ENCODE results near the gene HADH.

HADH gene

GRCh38 chr4:108068442-108068841 lies 78.8 kb downstream of the HADH start (continued):
- TF ChIP-seq ZNF521 (tag by site-specific recombination; IDR thresholded peaks at IDR 0.05) (no peak), ZNF660 (tag by site-specific recombination; IDR thresholded peaks at IDR 0.05) (no peak), ZFP69B (tag by site-specific recombination; IDR thresholded peaks at IDR 0.05) (no peak), OSR2 (tag by site-specific recombination; IDR thresholded peaks at IDR 0.05) (no peak)

DNA sequence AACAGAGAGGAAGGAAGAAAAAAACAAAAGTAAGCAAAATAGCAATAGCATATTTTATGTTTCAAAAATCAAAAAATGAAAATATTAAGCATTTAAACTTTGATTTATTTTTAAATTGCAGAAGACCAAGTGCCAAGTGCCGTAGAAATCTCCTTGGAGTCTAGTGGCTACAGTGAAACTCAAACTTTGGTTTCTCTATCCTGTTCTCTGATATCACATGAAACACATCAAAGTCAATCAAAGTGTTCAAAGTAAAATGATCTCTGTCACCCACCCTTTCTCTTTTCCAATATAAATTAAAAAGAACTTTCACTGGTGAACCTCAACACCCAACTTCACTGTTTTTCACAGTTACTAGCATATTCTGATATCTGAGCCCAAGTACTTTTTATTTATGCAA lies 81.1 kb downstream of the HADH start:
- ChIA-PET CTCF (no interaction called here), POLR2A (no interaction called here)
- peaks cover 0 to 8% of the 10 kb centered on the region in 2 experiments; a peak in 2 of 3 replicates for H3K36me3 ChIP-seq (ENCODE audit: control insufficient read depth in 2 of 2, insufficient read depth in 1 of 2, low read length in 2 of 2)
- H3K4me3 ChIP-seq (ENCODE audit: low read depth, low read length), result no peak overlapping the region
- no peak overlapping the region for H3K27ac ChIP-seq (ENCODE audit: extremely low read depth, low read depth, low read length)
- H3K9me3 ChIP-seq (ENCODE audit: control insufficient read depth, insufficient read depth, low read depth, low read length), result no peaks in the 10 kb centered on the region
- no peak for TF ChIP-seq KLF1 (tag by site-specific recombination; IDR thresholded peaks at IDR 0.05)
- TF ChIP-seq PRDM1 (tag by site-specific recombination; IDR thresholded peaks at IDR 0.05), result 0 out of 2 replicates have a peak, but pooled peaks have one; percentile 23
- H3K4me1 ChIP-seq (ENCODE audit: control insufficient read depth, insufficient read depth, low read length), result 0 out of 2 replicates have a peak, but pooled peaks cover 3% of the 10 kb centered on the region

GRCh38 chr4:108072300-108072699 lies 82.6 kb downstream of the HADH start:
- CTCF ChIA-PET, result interaction anchor here (1.7 kb wide), 1 partner anchor 420 kb away, joined by 7 read pairs; no protein-coding TSS in a partner anchor
- TF ChIP-seq ZNF555 (tag by site-specific recombination; conservative IDR thresholded peaks at IDR 0.05), result no peak
- no peak for TF ChIP-seq ZBTB21 (tag by site-specific recombination; IDR thresholded peaks at IDR 0.05)
- TF ChIP-seq ZNF660 (tag by site-specific recombination; IDR thresholded peaks at IDR 0.05), result no peak
- no peak for TF ChIP-seq KLF8 (tag by site-specific recombination; IDR thresholded peaks at IDR 0.05)
- no peak for TF ChIP-seq ZNF561 (tag by site-specific recombination; IDR thresholded peaks at IDR 0.05; ENCODE audit: borderline replicate concordance)
- TF ChIP-seq MEIS1 (CRISPR knock-in tag; IDR thresholded peaks at IDR 0.05; ENCODE audit: borderline replicate concordance), result peak; percentile 36; the same call in 1 of the 2 replicates
- TF ChIP-seq ZNF768 (tag by site-specific recombination; IDR thresholded peaks at IDR 0.05), result no peak
- TF ChIP-seq IKZF3 (tag by site-specific recombination; IDR thresholded peaks at IDR 0.05), result no peak
- no peak for TF ChIP-seq ZNF513 (tag by site-specific recombination; IDR thresholded peaks at IDR 0.05)
- TF ChIP-seq ELK4 (IDR thresholded peaks at IDR 0.05; ENCODE audit: borderline replicate concordance, low read depth, low read length), result no peak
- peak; percentile 25; the same call in 1 of the 2 replicates for TF ChIP-seq ZNF341 (tag by site-specific recombination; IDR thresholded peaks at IDR 0.05; ENCODE audit: low read depth)
- TF ChIP-seq ZNF677 (tag by site-specific recombination; IDR thresholded peaks at IDR 0.05), result no peak
- TF ChIP-seq ZNF138 (tag by site-specific recombination; IDR thresholded peaks at IDR 0.05; ENCODE audit: borderline replicate concordance), result no peak
- no peak for TF ChIP-seq ZNF404 (tag by site-specific recombination; IDR thresholded peaks at IDR 0.05)
- peak; percentile 35; the same call in 1 of the 2 replicates for TF ChIP-seq PRDM4 (tag by site-specific recombination; IDR thresholded peaks at IDR 0.05)
- no peak for TF ChIP-seq ZNF501 (tag by site-specific recombination; IDR thresholded peaks at IDR 0.05)
- no peak for TF ChIP-seq ZBTB48 (tag by site-specific recombination; IDR thresholded peaks at IDR 0.05)
- TF ChIP-seq ZNF514 (tag by site-specific recombination; IDR thresholded peaks at IDR 0.05), result no peak
- TF ChIP-seq SP7 (tag by site-specific recombination; IDR thresholded peaks at IDR 0.05), result peak; percentile 93
- TF ChIP-seq ZSCAN5A (tag by site-specific recombination; IDR thresholded peaks at IDR 0.05), result no peak
- TF ChIP-seq ZNF324 (tag by site-specific recombination; IDR thresholded peaks at IDR 0.05), result no peak
- TF ChIP-seq ZNF585B (tag by site-specific recombination; IDR thresholded peaks at IDR 0.05), result no peak
- TF ChIP-seq ZEB2 (tag by site-specific recombination; IDR thresholded peaks at IDR 0.05), result no peak
- no peak for TF ChIP-seq ZNF629 (tag by site-specific recombination; IDR thresholded peaks at IDR 0.05)
- TF ChIP-seq ZNF777 (tag by site-specific recombination; IDR thresholded peaks at IDR 0.05; ENCODE audit: borderline replicate concordance), result no peak

More at GRCh38 chr4:108072300-108072699, 82.6 kb downstream of the HADH start:
- 0 out of 2 replicates have a peak, but pooled peaks cover 3% of the 10 kb centered on the region for H3K4me1 ChIP-seq (ENCODE audit: control insufficient read depth, insufficient read depth, low read length)
- H3K4me3 ChIP-seq (ENCODE audit: low read depth, low read length), result no peak overlapping the region
- H3K36me3 ChIP-seq (ENCODE audit: control insufficient read depth in 2 of 2, insufficient read depth in 1 of 2, low read length in 2 of 2), result peaks cover 0 to 8% of the 10 kb centered on the region in 2 experiments; a peak in 2 of 3 replicates
- H3K27ac ChIP-seq (ENCODE audit: extremely low read depth, low read depth, low read length), result no peak overlapping the region
- POLR2A ChIA-PET, result no interaction called here
- H3K9me3 ChIP-seq (ENCODE audit: control insufficient read depth, insufficient read depth, low read depth, low read length), result no peaks in the 10 kb centered on the region
